RWPE1 (cell line): ENCODE measurements around the gene CCDC88B.

Source experiments
- CTCF ChIA-PET: fragments of 350-600 bp; sonication (Branson Sonifier 250); formaldehyde crosslinking; extraction: SDS; loops from one replicate; lab custom pipeline; 2021; lab: Yijun Ruan, JAX
- POLR2A ChIA-PET: fragments of 400-600 bp; formaldehyde crosslinking; extraction: SDS; loops from one replicate; lab custom pipeline; 2020; ENCODE audit warnings: antibody characterized with exemption; ENCODE audit not compliant: low non-redundant PET; lab: Yijun Ruan, JAX
- DNase-seq: peaks from one replicate; pipeline ENCODE4 v3.0.0; 2012; ENCODE audit warnings: low spot score
- H3K27ac ChIP-seq: fragments of 450-650 bp; 2 replicates; pipeline ENCODE4 v1.5.1; 2017
- TF ChIP-seq, protein P1 (sequence below): fragments of 450-650 bp; conservative IDR thresholded peaks from 2 replicates; pipeline ENCODE4 v1.5.1; 2017; ENCODE audit warnings: low read depth, mild to moderate bottlenecking

The CCDC88B gene

DNA sequence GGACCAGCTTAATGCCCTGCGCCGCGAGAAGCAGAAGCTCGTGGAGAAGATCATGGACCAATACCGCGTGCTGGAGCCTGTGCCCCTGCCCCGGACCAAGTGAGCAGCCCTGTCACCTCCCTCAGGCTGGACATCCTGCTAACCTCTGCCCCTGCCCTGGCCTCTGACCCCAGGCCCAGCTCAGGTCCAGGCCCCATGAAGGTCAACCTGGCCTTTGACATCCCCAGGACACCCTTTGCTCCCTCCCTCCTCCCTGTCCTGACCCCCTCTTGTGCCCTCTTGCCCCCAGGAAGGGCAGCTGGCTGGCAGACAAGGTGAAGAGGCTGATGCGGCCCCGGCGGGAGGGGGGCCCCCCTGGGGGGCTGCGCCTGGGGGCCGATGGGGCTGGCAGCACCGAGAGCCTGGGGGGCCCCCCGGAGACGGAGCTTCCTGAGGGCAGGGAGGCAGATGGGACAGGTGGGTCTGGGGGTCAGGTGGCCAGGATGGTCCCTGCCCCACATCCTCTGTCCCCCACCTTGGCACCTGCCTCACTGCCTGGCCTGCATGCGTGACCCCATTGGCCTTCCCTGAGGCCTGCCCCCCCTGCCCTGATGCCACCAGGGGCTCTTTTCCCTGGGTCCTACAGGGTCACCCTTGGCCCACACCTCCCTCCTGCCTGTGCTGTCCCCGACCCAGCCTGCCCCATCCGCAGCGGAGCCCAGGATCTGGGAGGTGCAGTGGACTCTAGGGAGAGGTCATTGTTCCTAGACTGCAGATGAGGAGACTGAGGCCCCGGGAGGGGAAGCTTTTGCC, 13.9 kb downstream of the CCDC88B start:
- CTCF ChIA-PET: interaction anchor here (0.5 to 4.9 kb wide), 12 partner anchors 8 to 1652 kb away, joined by 3 to 34 read pairs (median 6); partner anchors contain the start of genes PRDX5 and TRMT112
- POLR2A ChIA-PET: interaction anchor here (1.9 kb wide), 1 partner anchor 36 kb away, joined by 9 read pairs; the partner anchor contains the start of genes PRDX5 and TRMT112
- TF ChIP-seq, protein P1, sequence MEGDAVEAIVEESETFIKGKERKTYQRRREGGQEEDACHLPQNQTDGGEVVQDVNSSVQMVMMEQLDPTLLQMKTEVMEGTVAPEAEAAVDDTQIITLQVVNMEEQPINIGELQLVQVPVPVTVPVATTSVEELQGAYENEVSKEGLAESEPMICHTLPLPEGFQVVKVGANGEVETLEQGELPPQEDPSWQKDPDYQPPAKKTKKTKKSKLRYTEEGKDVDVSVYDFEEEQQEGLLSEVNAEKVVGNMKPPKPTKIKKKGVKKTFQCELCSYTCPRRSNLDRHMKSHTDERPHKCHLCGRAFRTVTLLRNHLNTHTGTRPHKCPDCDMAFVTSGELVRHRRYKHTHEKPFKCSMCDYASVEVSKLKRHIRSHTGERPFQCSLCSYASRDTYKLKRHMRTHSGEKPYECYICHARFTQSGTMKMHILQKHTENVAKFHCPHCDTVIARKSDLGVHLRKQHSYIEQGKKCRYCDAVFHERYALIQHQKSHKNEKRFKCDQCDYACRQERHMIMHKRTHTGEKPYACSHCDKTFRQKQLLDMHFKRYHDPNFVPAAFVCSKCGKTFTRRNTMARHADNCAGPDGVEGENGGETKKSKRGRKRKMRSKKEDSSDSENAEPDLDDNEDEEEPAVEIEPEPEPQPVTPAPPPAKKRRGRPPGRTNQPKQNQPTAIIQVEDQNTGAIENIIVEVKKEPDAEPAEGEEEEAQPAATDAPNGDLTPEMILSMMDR: no peak
- DNase-seq: no peak
- peak overlapping the region; percentile 52 for H3K27ac ChIP-seq

DNA sequence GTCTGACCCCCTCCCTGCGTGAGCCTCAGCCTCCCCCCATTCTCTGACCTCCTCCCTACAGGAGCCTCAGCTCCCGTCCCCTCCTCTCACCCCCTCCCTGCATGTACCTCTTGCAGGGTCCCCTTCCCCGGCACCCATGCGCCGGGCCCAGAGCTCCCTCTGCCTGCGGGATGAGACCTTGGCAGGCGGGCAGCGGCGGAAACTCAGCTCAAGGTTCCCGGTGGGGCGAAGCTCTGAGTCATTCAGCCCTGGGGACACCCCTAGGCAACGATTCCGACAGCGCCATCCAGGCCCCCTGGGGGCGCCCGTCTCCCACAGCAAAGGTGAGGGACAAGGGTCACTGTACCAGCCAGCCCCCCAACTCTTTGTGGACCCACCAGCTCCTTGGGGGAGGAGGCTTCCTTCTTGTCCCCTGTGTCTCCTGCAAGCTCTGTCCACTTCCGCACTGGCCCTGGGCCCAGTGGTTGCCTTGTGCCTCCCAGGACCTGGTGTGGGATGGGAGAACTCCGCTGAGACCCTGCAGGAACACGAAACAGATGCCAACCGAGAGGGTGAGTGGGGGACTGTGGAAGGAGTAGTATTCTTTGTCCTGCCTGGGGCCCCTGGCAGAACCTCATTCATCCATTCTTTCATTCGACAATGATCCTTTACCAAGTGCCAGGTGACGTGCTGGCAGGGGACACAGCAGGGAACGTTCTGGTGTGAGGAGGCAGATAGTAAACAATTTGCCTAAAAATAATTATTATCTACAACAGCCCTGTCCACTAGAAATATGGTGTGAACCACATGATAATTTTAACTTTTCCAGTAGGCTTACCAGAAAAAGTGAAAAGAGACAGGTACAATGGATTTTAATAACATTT, 15.3 kb downstream of the CCDC88B start:
- ChIA-PET CTCF (interaction anchor here (0.6 to 4.9 kb wide), 24 partner anchors 10 to 819 kb away, joined by 3 to 34 read pairs (median 5); partner anchors contain the start of genes PRDX5 and TRMT112), POLR2A (interaction anchor here (0.6 to 1.4 kb wide), 3 partner anchors 38 to 296 kb away, joined by 3 to 7 read pairs (median 3); partner anchors contain the start of genes PRDX5 and TRMT112)
- TF ChIP-seq, protein P1: peak; percentile 90
- DNase-seq: peak; percentile 81
- peak overlapping the region; percentile 98 for H3K27ac ChIP-seq

DNA sequence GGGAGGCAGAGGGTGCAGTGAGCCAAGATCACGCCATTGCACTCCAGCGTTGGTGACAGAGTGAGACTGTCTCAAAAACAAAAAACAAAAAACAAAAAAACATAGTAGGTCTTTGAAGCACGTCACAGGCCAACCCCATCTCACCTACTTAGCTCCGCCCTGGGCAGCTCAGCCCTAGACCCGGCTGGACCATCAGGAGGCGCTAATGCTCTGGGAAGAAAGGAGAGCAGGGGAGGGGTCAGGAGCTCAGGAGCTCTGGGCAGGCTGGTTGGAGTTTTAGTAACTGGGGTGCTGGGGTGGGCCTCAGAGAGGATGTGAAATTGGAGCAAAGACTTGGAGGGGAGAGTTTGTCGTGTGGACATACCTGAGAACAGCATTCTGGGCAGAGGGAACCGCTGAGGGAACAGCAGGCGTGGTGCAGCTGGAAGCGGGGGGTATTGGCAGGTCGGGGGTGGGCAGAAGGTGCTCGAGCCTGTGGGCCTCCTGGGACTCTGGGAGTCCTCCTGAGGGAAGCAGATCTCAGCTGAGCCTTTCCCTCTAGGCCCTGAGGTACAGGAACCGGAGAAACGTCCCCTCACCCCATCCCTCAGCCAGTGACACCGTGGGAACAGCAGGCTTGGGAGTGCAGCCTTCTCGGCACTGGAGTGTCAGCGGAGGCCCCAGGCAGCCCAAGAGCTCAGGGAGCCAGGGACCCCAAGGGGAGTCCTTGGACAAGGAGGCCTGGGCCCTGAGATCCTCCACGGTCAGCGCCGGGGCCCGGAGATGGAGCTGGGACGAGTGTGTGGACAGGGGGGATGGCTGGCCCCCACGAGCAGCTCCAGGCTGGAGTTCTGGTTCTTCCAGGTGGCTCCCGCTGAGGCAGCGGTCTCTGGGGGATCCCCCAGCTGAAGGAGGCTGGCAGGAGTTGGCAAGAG, 16.8 kb downstream of the CCDC88B start:
- CTCF ChIA-PET: interaction anchor here (0.6 to 4.9 kb wide), 5 partner anchors 25 to 790 kb away, joined by 3 to 34 read pairs (median 3); partner anchors contain the start of gene TRMT112
- POLR2A ChIA-PET: interaction anchor here (3.2 kb wide), 1 partner anchor 40 kb away, joined by 19 read pairs; the partner anchor contains the start of genes PRDX5 and TRMT112
- H3K27ac ChIP-seq: peak overlapping the region; percentile 98
- TF ChIP-seq, protein P1: peak; percentile 36
- no peak for DNase-seq

DNA sequence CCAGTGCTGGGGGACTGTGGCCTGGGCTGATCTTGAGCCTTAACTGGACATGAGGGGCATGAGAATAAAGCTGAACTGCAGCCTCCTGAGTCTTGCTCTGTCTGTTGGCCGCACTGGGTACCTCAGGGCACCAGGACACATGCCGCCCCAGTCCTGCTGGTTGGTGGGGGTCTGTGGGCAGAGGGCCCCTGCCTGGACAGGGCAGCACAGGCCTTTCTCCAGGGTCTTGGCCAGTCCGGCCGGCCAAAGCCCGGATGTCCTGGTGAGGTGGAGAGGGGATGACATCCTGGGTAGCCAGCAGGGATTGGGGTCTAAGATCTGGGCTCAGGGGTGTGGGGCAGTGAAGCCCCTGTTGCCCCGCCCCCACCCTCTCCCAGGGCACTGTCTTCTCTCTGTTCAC, 17.4 kb downstream of the CCDC88B start:
- ChIA-PET CTCF (interaction anchor here (0.6 to 1.0 kb wide), 2 partner anchors 39 to 40 kb away, joined by 3 read pairs; partner anchors contain the start of gene TRMT112), POLR2A (interaction anchor here (0.8 to 3.2 kb wide), 2 partner anchors 40 to 48 kb away, joined by 3 to 19 read pairs; partner anchors contain the start of genes PRDX5 and TRMT112)
- TF ChIP-seq, protein P1: no peak
- no peak for DNase-seq
- peak overlapping the region; percentile 98 for H3K27ac ChIP-seq

DNA sequence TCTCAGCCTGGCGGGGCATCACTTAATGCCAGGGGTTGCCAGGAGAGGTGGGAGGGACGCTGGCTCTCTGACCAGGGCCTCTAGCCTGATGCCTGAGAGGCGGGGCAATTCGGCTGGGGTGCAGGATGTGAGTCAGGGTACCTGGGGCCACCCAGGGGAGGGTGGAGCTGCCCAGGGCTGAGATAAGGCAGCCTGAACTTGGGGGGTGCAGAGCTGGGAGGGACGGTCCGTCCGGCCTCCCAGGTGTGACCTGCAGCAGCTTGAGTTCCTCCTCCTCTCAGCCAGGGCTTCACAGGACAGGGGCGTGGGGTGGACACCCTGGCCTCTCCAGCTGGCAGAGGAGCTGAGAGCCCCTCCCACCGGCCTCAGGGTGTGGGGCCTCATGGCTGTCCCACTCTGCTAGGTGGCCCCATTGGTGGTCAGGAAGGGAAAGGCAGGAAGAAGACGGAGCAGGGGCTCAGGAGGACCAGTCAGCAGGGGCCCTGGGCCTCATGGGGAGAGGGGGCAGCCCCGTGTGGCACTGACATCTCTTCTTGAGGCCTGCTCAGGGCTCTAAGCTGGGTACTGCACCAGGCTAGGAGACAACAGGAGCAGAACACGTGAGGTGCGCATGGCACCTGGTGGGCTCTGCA, 18.0 kb downstream of the CCDC88B start:
- CTCF ChIA-PET: interaction anchor here (0.7 to 1.0 kb wide), 2 partner anchors 15 to 40 kb away, joined by 3 to 7 read pairs; no protein-coding TSS in a partner anchor
- peak; percentile 93 for DNase-seq
- TF ChIP-seq, protein P1: no peak
- POLR2A ChIA-PET: interaction anchor here (0.6 to 3.2 kb wide), 3 partner anchors 41 to 48 kb away, joined by 3 to 19 read pairs (median 4); partner anchors contain the start of genes PRDX5 and TRMT112
- peak overlapping the region; percentile 98 for H3K27ac ChIP-seq
